Measurements from ENCODE around the gene NDUFS3. TPM values are rescaled to one million over a fixed set of nuclear protein-coding genes. Genes with fewer than 3 reads are reported as not detected.

NDUFS3 gene
- total RNA-seq, 1 experiment from 2014 or later: 104 TPM

- DNase-seq (ENCODE audit: low read depth): no peak
Observed at GRCh38 chr11:47589977-47590861, 11.3 kb downstream of the NDUFS3 start.

GRCh38 chr11:47591764-47592163 lies 12.9 kb downstream of the NDUFS3 start:
- DNase-seq (ENCODE audit: low read depth): no peak

- DNase-seq (ENCODE audit: low read depth): no peak
Observed at GRCh38 chr11:47592251-47592650, 13.4 kb downstream of the NDUFS3 start.

- DNase-seq (ENCODE audit: low read depth): no peak
Observed at GRCh38 chr11:47592970-47593369, 14.1 kb downstream of the NDUFS3 start.

GRCh38 chr11:47593492-47593933 lies 14.6 kb downstream of the NDUFS3 start:
- no peak for DNase-seq (ENCODE audit: low read depth)

- no peak for DNase-seq (ENCODE audit: low read depth)
Observed at GRCh38 chr11:47593934-47594855, 15.3 kb downstream of the NDUFS3 start, which contains the start of gene C1QTNF4. Gene C1QTNF4, minus strand, starts transcription at chr11:47594411. Its CDS starts 3,601 bp downstream, at chr11:47590810.

GRCh38 chr11:47595029-47595428 lies 16.2 kb downstream of the NDUFS3 start:
- no peak for DNase-seq (ENCODE audit: low read depth)

GRCh38 chr11:47595967-47596366 lies 17.1 kb downstream of the NDUFS3 start:
- no peak for DNase-seq (ENCODE audit: low read depth)

- DNase-seq (ENCODE audit: low read depth): peak; percentile 11
Observed at GRCh38 chr11:47599902-47600301, 21.0 kb downstream of the NDUFS3 start.

GRCh38 chr11:47603295-47603694 lies 24.4 kb downstream of the NDUFS3 start:
- no peak for DNase-seq (ENCODE audit: low read depth)

GRCh38 chr11:47605921-47606320 lies 27.0 kb downstream of the NDUFS3 start:
- no peak for DNase-seq (ENCODE audit: low read depth)

- DNase-seq (ENCODE audit: low read depth): peak; percentile 31
Observed at GRCh38 chr11:47606731-47607130, 27.9 kb downstream of the NDUFS3 start.

GRCh38 chr11:47607380-47607779 lies 28.5 kb downstream of the NDUFS3 start:
- peak; percentile 90 for DNase-seq (ENCODE audit: low read depth)

- DNase-seq (ENCODE audit: low read depth): no peak
Observed at GRCh38 chr11:47609675-47610074, 30.8 kb downstream of the NDUFS3 start.

GRCh38 chr11:47611348-47611794 lies 32.5 kb downstream of the NDUFS3 start:
- no peak for DNase-seq (ENCODE audit: low read depth)

GRCh38 chr11:47615249-47615648 lies 36.4 kb downstream of the NDUFS3 start:
- no peak for DNase-seq (ENCODE audit: low read depth)

- peak; percentile 76 for DNase-seq (ENCODE audit: low read depth)
Observed at GRCh38 chr11:47616726-47617416, 38.0 kb downstream of the NDUFS3 start.

- peak; percentile 59 for DNase-seq (ENCODE audit: low read depth)
Observed at GRCh38 chr11:47617417-47617809, 38.5 kb downstream of the NDUFS3 start.

- no peak for DNase-seq (ENCODE audit: low read depth)
Observed at GRCh38 chr11:47620836-47621378, 42.0 kb downstream of the NDUFS3 start.

- DNase-seq (ENCODE audit: low read depth): no peak
Observed at GRCh38 chr11:47626234-47626633, 47.4 kb downstream of the NDUFS3 start.

- DNase-seq (ENCODE audit: low read depth): no peak
Observed at GRCh38 chr11:47628026-47628425, 49.2 kb downstream of the NDUFS3 start.

Data from LHCN-M2 (cell line).